ENCODE data around the gene ZNF474.
"Not testable (repeated sequence)": the region's sequence is repeated elsewhere in the genome, so short reads cannot be mapped to it uniquely, and the experiment has no call there.

ZNF474 gene

DNA sequence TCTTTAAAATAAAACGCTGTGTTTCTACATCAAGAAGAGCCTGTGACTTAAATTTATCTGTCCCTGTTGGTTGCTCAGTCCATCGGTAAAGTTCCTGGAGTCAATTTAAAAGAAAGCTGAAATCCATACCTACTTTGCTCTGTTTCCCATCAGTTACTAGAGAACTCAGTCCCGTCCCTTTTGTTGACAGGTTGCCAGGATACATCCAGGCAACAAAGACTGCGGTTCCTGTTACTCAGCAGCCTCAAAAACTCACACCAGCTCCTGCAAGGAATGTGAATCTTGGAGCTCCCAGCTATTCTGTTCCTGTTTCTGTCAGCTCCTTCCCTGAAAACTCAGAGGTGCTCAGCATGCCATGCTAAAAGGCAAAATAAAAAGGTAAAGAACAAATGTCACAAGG, at the start of gene ZNF474:
ZNF474 (plus strand) TSS at position 241 of the 400 bp plus-strand sequence. CDS start 22,445 bp downstream, outside the sequence.
- no peak for DNase-seq

DNA sequence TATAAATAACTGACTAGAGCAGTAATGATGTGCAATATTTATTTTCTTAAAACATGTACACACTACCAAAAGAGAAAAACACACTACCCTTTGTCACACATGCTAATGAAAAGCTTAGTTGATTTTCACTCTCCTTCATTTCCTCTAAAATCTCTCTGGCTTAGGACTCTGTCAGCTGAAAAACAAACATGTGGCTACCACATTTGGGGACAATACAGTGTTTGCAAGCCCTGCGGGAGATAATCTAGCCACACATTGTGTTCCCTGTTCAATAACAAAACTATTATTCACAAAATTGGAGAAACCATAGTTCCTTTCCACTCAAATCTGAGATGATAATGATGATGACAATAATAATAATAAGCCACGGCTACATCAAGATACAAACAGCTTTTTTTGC, 47.8 kb upstream of the ZNF474 start:
- DNase-seq, result no peak

DNA sequence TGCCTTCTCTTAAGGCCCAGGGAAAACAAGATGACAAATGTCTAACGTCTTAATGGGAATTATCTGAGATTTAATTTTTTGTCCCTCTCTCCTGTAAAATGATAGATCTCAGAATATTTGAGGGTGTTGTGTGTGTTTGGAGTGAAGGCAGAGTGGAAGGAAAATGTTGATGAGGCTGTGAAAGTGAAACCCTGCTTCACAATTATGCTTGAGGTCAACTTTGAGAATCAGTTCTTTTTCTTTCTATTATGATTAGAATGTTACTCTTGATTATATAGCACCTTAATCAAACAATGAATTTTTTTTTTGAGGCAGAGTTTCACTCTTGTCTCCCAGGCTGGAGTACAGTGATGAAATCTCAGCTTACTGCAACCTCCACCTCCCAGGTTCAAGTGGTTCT, 45.8 kb upstream of the ZNF474 start:
- DNase-seq, result no peak

- DNase-seq, result no peak
Measured at GRCh38 chr5:122085041-122085440, 44.3 kb upstream of the ZNF474 start.

GRCh38 chr5:122089096-122090013, 40.0 kb upstream of the ZNF474 start:
- no peak for DNase-seq

GRCh38 chr5:122091936-122092600, 37.3 kb upstream of the ZNF474 start:
- DNase-seq, result no peak

GRCh38 chr5:122093415-122094180, 35.7 kb upstream of the ZNF474 start:
- no peak for DNase-seq

DNA sequence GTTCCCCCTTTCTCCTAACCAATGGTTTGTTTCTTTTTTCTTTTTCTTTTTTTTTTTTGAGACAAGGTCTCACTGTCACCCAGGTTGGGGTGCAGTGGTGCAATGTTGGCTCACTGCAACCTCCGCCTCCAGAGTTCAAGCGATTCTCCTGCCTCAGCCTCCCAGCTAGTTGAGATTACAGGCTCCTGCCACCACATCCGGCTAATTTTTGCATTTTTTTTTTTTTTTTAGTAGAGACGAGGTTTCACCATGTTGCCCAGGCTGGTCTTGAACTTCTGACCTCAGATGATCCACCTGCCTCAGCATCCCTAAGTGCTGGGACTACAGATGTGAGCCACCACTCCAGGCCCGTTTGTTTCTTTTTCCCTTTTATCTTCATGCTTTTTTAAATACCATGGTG, 35.1 kb upstream of the ZNF474 start:
- DNase-seq, result not testable (repeated sequence)

- DNase-seq, result no peak
Measured at GRCh38 chr5:122095158-122095557, 34.2 kb upstream of the ZNF474 start.

DNA sequence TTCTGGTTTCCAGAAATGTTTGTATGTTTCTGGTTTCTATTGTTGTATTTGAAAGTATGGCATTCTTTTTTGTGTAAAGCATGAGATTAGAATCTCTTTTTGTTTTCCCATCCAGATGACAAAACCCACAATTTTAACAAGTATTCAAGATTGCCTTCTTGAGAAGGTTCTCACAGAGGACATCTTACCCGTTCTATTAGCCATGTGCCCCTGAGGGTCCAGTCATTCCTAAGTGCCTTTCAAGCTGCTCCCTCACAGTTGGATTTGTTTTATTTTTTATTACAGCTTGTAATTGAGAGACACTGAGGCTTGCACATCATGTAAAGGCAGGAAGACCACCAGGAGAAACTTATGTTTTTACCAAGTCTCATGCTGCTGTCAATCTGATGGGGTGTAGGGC, 32.0 kb upstream of the ZNF474 start:
- no peak for DNase-seq

- DNase-seq, result no peak
Measured at GRCh38 chr5:122099060-122099790, 30.1 kb upstream of the ZNF474 start.

GRCh38 chr5:122101636-122102285, 27.6 kb upstream of the ZNF474 start:
- peak; percentile 59 for DNase-seq

GRCh38 chr5:122102825-122103224, 26.5 kb upstream of the ZNF474 start:
- peak; percentile 53 for DNase-seq

DNA sequence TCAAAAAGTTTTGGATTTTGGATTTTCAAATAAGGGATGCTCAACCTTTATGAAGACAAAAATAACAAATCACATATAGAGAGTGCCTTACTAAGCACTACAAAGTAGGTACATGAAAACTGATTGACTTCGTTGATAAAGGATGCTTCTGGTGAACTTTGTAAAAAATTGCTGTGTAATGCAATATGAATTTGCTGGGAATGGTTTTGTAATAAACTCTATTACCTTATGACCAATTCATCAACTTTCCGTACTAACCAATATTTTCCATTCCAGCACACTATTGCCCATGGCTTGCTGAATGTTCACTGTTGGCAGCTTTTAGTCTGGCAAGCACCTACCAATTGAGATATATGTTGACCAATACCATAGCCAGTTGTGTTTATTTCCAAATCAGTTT, 23.4 kb upstream of the ZNF474 start:
- DNase-seq, result no peak

- DNase-seq, result no peak
Measured at GRCh38 chr5:122107016-122107415, 22.3 kb upstream of the ZNF474 start.

DNA sequence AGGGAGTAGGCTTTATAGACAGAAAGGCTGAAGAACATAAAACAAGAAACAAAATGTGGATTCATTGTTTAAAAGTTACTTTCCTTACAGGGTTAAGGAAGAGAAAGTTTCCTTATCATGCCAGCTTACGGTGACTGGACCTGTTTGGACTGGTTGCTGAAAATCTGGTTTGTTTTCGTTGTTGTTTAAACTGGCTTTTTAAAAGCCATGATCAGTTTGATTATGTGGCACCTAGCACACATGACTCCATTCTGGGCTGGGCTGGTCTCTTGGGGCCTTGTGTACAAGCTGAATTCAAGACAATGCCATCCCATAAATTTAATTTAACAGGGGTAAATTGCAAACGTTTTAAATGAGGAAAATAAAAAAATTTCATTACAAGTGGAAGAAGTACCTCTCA, 18.4 kb upstream of the ZNF474 start:
- no peak for DNase-seq

DNA sequence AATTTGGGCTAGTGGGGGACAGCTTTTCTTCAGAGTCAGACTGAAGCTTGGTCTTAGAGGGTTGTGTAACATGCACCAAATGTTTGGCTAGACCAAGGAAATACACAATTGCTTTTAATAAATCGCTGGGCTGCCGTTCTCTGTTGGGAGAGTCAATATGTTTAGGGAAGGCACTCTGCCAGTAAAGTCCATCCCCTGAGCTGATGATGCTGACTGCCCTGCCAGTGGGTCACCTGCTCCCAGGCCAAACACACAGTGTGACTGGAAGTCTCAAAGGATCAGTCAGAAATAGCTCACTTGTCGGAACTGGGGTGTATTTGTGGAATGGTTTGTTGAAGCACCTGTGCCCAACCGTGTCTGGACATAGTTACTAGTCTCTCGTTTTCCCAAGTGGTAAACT, 17.9 kb upstream of the ZNF474 start:
- DNase-seq, result no peak

GRCh38 chr5:122112063-122112462, 17.3 kb upstream of the ZNF474 start:
- no peak for DNase-seq

DNA sequence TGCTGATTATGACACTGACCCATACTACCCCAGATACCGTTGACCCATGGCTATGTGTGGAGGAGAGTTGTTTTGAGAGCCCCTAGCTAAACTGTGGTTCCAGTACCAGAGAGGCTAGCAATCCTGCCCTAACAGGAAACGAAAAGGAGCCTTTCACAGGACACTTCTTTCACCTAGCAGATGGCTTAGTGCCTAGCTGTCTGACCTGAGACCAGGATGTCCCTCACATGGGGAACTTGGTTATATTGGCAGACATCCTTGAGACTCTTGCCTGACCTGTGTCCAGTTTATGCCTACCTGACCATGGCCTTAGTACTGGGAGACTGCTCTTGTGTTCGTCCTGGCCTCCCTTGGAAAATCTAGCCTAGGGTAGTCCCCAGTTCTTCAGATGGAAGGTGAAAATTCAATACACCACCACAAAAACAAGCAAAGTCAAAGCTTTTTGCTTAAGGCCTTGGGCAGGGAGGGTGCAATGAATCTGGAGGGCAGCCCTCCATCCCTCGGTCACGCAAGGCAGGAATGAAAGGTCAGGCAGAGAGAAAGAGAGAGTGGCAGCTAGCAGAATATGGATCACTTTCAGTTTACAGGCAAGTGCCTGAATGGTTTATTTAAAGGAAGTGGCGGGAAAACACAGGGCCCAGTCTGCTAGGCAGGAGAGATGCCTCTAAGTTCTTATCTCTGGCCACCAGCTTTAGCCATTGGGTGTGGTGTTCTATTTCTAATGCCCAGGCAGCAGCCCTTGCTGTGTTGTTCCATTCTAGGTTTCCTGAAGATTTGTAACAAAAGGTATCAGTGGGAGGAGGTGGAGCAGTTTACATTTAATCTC, 16.4 kb upstream of the ZNF474 start:
- DNase-seq, result no peak

DNA sequence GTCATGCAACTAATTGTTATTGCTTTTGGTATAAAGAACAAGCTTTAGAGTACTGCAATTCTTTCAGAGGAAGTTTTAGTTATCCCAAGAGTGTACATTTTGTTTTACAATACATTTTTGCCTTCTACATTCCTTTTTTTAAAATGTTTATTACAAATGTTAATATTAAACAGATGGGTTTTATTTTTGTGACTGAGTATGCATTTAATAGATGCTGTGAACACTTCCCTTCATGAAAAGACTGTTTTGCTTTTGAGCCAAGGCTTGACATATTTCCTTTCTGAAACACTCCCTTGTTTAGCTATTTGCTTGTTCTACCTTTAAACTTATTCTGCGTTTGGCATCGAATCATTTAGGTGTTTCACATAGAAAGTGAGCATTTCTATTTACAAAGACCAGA, 14.8 kb upstream of the ZNF474 start:
- DNase-seq, result no peak

DNA sequence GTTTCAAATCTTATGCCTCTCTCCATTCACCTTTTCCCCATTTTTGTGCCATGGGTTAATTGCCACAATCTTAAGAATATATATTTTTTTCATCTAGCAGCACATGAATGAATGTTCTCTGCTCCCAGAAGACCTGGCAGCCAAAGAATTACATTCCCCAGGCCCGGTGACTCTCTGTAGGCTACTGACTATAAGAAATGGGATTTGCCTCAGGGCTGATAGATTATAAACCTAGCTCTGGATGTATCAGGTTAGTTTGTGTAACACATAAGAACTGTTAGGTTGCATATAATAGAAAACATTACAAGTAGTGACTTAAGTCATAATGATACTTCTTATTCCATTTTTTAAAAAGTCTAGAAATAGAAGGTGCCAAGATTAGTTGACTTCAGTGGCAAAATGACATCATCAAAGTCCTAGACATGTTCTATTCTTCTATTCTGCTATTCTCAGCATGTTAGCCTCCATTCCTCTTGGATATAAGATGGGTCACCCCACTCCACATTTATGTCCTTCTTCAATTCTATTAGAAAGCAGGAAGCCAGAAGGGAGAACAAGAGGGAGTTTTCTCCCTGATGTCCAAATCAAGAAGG, 10.9 kb upstream of the ZNF474 start:
- no peak for DNase-seq

Data from inflammatory macrophage treated with lipopolysaccharide for 4 hours (primary cell).